Measurements from ENCODE around the gene SRRM1. TPM values are rescaled to one million over a fixed set of nuclear protein-coding genes. Genes with fewer than 3 reads are reported as not detected.
"Not testable (repeated sequence)": the region's sequence is repeated elsewhere in the genome, so short reads cannot be mapped to it uniquely, and the experiment has no call there.

The SRRM1 gene
- total RNA-seq, 1 donor from 2014 or later, result 93.0 TPM

DNA sequence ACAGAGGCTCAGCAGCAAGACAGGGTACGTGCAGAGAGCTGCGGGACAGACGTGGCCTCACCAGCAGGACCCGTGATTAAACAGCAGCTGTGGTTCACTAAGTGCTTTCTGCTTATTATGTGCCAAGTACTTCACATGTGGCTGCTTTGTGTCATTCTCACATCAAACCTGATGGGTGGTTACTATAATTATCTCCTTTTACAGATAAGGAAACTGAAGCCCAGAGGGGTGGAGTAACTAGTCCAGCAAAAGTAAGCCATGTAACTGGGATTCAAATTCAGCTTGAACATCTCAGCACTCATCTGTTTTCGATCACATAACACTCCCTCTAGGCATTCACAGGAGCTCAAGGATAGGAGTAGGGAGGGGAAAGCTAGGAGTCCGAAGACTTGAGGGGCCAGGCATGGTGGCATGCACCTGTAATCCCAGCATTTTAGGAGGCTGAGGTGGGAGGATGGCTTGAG lies 51.3 kb downstream of the SRRM1 start:
- peaks cover 8% of the 10 kb centered on the region for H3K4me1 Mint-ChIP-seq (ENCODE audit: low read depth)
- TF ChIP-seq, protein P1, sequence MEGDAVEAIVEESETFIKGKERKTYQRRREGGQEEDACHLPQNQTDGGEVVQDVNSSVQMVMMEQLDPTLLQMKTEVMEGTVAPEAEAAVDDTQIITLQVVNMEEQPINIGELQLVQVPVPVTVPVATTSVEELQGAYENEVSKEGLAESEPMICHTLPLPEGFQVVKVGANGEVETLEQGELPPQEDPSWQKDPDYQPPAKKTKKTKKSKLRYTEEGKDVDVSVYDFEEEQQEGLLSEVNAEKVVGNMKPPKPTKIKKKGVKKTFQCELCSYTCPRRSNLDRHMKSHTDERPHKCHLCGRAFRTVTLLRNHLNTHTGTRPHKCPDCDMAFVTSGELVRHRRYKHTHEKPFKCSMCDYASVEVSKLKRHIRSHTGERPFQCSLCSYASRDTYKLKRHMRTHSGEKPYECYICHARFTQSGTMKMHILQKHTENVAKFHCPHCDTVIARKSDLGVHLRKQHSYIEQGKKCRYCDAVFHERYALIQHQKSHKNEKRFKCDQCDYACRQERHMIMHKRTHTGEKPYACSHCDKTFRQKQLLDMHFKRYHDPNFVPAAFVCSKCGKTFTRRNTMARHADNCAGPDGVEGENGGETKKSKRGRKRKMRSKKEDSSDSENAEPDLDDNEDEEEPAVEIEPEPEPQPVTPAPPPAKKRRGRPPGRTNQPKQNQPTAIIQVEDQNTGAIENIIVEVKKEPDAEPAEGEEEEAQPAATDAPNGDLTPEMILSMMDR (IDR thresholded peaks at IDR 0.05), result no peak
- no peak overlapping the region for H3K4me3 Mint-ChIP-seq (ENCODE audit: unreplicated experiment)
- DNase-seq (ENCODE audit: low spot score), result no peak
- H3K27me3 Mint-ChIP-seq (ENCODE audit: low read depth), result no peaks in the 10 kb centered on the region
- no peaks in the 10 kb centered on the region for H3K9me3 Mint-ChIP-seq (ENCODE audit: low read depth)
- no peaks in the 10 kb centered on the region for H3K36me3 Mint-ChIP-seq (ENCODE audit: low read depth)
- H3K27ac Mint-ChIP-seq (ENCODE audit: unreplicated experiment), result no peak overlapping the region

- Mint-ChIP-seq H3K4me3 (ENCODE audit: unreplicated experiment) (no peak overlapping the region), H3K36me3 (ENCODE audit: low read depth) (no peaks in the 10 kb centered on the region), H3K27ac (ENCODE audit: unreplicated experiment) (no peak overlapping the region), H3K9me3 (ENCODE audit: low read depth) (no peaks in the 10 kb centered on the region), H3K4me1 (ENCODE audit: low read depth) (peaks cover 8% of the 10 kb centered on the region), H3K27me3 (ENCODE audit: low read depth) (no peaks in the 10 kb centered on the region)
- DNase-seq (ENCODE audit: low spot score), result no peak
- TF ChIP-seq, protein P1 (IDR thresholded peaks at IDR 0.05), result no peak
These were observed 52.3 kb downstream of the SRRM1 start for GRCh38 chr1:24695202-24695974.

- no peaks in the 10 kb centered on the region for H3K9me3 Mint-ChIP-seq (ENCODE audit: low read depth)
- H3K27me3 Mint-ChIP-seq (ENCODE audit: low read depth), result no peaks in the 10 kb centered on the region
- no peak for DNase-seq (ENCODE audit: low spot score)
- H3K4me3 Mint-ChIP-seq (ENCODE audit: unreplicated experiment), result no peak overlapping the region
- H3K36me3 Mint-ChIP-seq (ENCODE audit: low read depth), result no peaks in the 10 kb centered on the region
- peaks cover 8% of the 10 kb centered on the region for H3K4me1 Mint-ChIP-seq (ENCODE audit: low read depth)
- H3K27ac Mint-ChIP-seq (ENCODE audit: unreplicated experiment), result no peak overlapping the region
- TF ChIP-seq, protein P1 (IDR thresholded peaks at IDR 0.05), result no peak
These were observed 53.1 kb downstream of the SRRM1 start for GRCh38 chr1:24696041-24696755.

- H3K27me3 Mint-ChIP-seq (ENCODE audit: low read depth), result no peaks in the 10 kb centered on the region
- TF ChIP-seq, protein P1 (IDR thresholded peaks at IDR 0.05), result no peak
These were observed 53.7 kb downstream of the SRRM1 start for GRCh38 chr1:24696756-24697330.

GRCh38 chr1:24697453-24698001 lies 54.4 kb downstream of the SRRM1 start:
- not testable (repeated sequence) for H3K27me3 Mint-ChIP-seq (ENCODE audit: low read depth)

More at GRCh38 chr1:24696756-24697330, 53.7 kb downstream of the SRRM1 start:
- H3K4me3 Mint-ChIP-seq (ENCODE audit: unreplicated experiment), result no peak overlapping the region
- peaks cover 8% of the 10 kb centered on the region for H3K4me1 Mint-ChIP-seq (ENCODE audit: low read depth)
- no peaks in the 10 kb centered on the region for H3K9me3 Mint-ChIP-seq (ENCODE audit: low read depth)
- DNase-seq (ENCODE audit: low spot score), result no peak
- no peaks in the 10 kb centered on the region for H3K36me3 Mint-ChIP-seq (ENCODE audit: low read depth)
- H3K27ac Mint-ChIP-seq (ENCODE audit: unreplicated experiment), result no peak overlapping the region

DNA sequence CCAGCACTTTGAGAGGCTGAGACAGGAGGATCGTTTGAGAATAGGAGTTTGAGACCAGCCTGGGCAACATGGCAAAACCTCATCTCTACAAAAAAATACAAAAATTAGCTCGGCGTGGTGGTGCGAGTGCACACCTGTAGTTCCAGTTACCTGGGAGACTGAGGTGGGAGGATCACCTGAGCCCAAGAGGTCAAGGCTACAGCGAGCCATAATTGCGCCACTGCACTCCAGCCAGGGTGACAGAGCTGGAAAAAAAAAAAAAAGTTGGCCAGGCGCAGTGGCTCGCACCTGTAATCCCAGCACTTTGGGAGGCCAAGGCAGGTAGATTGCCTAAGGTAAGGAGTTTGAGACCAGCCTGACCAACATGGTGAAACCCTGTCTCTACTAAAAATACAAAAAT lies 55.2 kb downstream of the SRRM1 start:
- not testable (repeated sequence) for H3K9me3 Mint-ChIP-seq (ENCODE audit: low read depth)

More at GRCh38 chr1:24697453-24698001, 54.4 kb downstream of the SRRM1 start:
- H3K4me1 Mint-ChIP-seq (ENCODE audit: low read depth); DNase-seq (ENCODE audit: low spot score); H3K9me3 Mint-ChIP-seq (ENCODE audit: low read depth); H3K27ac Mint-ChIP-seq (ENCODE audit: unreplicated experiment); H3K36me3 Mint-ChIP-seq (ENCODE audit: low read depth); H3K4me3 Mint-ChIP-seq (ENCODE audit: unreplicated experiment): not testable (repeated sequence)

More for the DNA sequence above, 55.2 kb downstream of the SRRM1 start:
- not testable (repeated sequence) for H3K4me3 Mint-ChIP-seq (ENCODE audit: unreplicated experiment); H3K27me3 Mint-ChIP-seq (ENCODE audit: low read depth); H3K27ac Mint-ChIP-seq (ENCODE audit: unreplicated experiment); H3K36me3 Mint-ChIP-seq (ENCODE audit: low read depth); DNase-seq (ENCODE audit: low spot score)
- peaks cover 12% of the 10 kb centered on the region for H3K4me1 Mint-ChIP-seq (ENCODE audit: low read depth)

All from chondrocyte (in vitro differentiated cells).